Inferior parietal cortex (tissue), 1 donor: ENCODE measurements around the gene SPPL2B.

Experiments used
- DNase-seq: peaks from one replicate; pipeline ENCODE4 v3.0.0-alpha.2; 2016; ENCODE audit errors: extremely low spot score

The SPPL2B gene

DNA sequence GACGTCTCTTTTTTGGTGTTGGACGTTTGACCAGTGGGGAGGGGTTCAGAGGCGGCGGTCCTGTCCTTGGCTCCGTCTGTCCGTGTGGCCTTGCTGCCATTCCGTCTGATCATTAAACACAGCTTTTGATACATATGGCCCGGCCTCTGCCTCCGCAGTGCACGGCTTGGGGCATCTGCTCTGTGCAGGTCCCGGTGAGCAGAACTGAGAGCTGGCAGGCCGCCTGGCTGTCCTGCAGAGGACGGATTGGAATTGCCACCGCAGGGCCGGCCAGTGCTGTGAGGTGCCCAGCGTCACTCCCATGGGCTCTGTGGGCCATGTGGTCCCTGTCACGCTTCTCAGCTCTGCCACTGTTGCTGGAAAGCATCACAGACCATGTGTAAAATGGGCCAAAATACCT, 26.2 kb downstream of the SPPL2B start:
- DNase-seq: no peak

GRCh38 chr19:2355168-2356035, 26.9 kb downstream of the SPPL2B start:
- DNase-seq: no peak

GRCh38 chr19:2356036-2356646, 27.7 kb downstream of the SPPL2B start:
- DNase-seq: no peak

GRCh38 chr19:2357279-2358206, 29.1 kb downstream of the SPPL2B start:
- DNase-seq: no peak

- no peak for DNase-seq
Measured at GRCh38 chr19:2358548-2359173, 30.2 kb downstream of the SPPL2B start.

GRCh38 chr19:2359992-2360685, 31.7 kb downstream of the SPPL2B start, which contains the start of gene TMPRSS9:
Gene TMPRSS9 (plus strand): TSS chr19:2360265. CDS start chr19:2389786, 29,521 bp downstream.
- DNase-seq: no peak

DNA sequence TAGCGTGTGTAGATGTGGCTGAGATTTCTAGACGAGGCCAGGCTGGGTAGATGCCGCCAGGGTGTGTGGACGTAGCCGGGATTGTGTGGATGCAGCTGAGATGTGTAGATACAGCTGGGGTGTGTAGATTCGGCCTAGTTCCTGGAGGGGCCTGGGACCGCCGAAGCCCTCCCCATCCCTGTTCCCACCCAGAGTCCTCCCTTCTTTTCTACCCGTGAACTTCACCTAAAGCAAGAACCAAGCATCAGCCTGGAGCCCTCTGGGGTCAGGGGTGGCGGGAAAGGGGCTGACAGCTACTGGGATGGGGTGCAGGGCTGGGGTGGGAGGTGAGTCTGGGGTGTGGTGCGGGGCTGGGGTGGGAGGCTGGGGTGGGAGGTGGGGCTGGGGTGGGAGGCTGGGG, 32.3 kb downstream of the SPPL2B start:
- no peak for DNase-seq

DNA sequence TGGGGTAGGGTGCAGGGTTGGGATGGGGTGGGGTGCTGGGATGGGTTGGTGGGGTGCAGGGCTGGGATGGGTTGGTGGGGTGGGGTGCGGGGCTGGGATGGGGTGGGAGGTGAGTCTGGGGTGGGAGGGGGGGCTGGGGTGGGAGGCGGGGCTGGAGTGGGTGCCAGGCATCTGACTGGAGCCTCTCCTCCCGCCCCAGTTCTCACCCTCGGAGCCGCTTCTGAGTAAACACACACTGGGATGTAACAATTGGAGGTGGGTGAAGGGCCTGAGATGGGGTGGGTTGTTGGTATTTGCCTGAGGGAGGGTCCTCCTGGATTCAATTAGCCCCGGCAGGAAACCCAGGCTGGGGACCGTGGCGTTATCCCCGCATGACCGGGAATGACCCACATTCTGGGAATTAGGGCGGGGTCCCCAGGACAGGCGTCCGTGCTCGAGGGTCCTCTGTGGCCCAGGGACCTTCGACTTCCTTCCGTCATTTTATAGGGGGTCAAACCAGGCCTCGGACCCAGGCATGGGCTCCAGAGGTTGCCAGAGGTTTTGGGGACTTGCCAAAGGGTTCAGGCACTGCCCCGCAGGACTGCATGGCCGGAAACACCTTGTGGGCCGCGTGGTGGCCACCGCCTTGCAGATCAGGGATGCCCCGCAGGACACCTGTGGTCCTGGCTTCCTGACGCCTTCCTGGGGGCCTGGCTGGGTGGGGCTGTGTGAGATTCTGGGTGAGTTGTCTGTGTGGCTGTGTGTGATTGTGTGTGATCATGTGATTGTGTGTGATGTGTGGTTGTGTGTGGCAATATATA, 33.0 kb downstream of the SPPL2B start:
- no peak for DNase-seq

DNA sequence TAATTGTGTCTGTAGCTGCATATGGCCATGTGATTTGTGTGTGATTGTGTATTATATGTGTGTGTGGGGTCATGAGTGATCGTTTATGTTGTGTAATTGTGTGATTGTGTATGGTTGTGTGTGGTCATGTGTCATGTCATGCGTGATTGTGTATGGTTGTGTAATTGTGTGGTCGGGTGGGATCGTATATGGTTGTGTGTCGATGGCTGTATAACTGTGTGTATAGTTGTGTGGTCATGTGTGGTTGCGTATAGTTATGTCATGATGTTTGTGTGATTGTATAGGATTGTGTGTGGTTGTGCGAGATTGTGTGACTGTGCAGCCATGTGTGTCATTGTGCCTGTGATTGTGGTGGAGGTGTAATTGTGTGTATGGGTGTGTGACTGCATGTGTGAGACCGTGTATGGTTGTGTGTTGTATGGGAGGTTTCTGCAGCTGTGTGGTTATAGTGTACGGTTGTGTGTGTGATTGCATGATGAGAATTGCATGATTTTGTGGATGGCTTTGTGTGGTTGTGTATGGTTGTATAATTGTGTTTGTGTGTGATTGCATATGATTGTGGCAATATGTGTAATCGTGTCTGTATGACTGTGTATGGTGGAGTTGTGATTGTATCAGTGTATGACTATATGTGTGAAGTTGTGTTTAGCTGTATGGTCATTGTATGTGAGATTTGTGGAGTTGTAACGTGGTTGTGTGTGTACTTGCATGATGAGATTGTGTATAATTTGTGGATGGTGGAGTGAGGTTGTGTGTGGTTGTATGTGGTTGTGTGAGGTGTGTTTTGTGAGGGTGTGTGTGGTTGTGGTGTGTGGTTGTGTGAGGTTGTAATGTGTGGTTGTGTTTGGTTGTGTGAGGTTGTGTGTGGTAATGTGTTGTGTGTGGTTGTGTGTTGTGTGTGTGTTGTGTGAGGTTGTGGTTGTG, 33.8 kb downstream of the SPPL2B start:
- no peak for DNase-seq

GRCh38 chr19:2362970-2363300, 34.5 kb downstream of the SPPL2B start:
- DNase-seq: no peak

- no peak for DNase-seq
Measured at GRCh38 chr19:2363419-2363818, 34.9 kb downstream of the SPPL2B start.

GRCh38 chr19:2365201-2365970, 36.9 kb downstream of the SPPL2B start:
- DNase-seq: no peak

DNA sequence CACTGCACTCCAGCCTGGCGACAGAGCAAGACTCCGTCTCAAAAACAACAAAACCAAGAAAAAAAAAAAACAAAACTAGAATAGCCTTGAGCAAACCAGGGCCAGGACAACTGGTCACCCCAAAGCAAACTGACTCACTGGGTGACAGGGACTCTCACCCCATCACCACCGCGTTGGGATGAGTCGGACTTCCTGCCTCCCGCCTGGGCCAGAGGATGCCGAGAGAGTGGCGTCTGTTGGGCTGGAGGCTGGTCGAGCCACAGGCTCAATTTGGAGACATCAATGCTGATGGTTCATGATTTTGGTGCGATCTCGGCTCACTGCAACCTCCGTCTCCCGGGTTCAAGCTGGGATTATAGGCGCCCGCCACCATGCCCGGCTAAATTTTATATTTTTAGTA, 43.2 kb downstream of the SPPL2B start:
- no peak for DNase-seq

DNA sequence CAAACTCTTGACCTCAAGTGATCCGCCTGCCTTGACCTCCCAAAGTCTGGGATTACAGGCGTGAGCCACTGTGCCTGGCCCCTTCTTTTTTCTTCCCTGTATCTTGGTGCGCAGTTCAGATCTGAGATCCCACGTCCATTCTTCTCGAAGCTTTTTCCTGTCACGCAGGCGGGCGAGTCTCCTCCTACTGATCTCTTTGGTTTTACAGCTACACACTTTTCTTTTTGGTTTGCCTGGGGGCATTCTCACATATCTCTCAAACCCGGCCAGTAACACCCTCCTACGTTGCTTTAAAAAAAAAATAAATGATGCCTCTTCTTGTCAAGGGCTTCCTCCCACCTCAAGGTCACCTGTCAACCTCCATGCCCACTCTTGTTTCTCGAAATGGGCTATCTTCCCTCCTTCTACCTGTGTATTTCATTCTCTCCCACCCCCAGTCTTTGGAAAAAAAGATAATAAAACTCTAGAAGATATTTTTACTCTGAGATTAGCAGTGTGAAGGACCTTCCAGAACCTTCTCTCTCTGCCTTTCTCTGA, 43.7 kb downstream of the SPPL2B start:
- no peak for DNase-seq

- DNase-seq: no peak
Measured at GRCh38 chr19:2374808-2375207, 46.3 kb downstream of the SPPL2B start.

DNA sequence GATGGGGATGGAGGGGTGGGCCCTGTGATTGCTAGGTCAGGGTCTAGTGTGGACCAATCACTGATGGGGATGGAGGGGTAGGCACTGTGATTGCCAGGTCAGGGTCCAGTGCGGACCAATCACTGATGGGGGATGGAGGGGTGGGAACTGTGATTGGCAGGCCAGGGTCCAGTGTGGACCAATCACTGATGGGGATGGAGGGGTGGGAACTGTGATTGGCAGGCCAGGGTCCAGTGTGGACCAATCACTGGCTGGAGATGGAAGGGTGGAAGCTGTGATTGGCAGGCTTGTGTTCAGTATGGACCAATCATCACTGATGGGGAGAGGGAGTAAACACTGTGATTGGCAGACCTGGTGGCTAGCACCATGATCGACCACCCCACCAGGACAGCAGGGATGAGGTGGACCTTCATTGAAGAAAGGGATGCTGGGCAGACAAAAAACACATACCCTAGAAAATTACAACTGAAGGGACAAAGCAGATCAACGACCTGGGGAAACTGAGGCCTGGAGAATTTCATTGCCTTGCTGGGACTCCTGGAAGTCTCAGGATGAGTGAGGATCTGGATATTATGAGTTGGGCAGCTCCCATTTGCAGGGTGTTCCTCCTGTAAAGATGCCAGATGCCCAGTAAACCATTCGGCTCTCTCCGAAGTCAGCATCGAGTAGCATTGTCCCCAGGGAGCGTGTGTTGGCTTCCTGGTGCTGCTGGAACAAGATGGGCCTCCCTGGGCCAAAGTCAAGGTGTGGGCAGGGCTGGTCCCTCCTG, 47.1 kb downstream of the SPPL2B start:
- DNase-seq: no peak

DNA sequence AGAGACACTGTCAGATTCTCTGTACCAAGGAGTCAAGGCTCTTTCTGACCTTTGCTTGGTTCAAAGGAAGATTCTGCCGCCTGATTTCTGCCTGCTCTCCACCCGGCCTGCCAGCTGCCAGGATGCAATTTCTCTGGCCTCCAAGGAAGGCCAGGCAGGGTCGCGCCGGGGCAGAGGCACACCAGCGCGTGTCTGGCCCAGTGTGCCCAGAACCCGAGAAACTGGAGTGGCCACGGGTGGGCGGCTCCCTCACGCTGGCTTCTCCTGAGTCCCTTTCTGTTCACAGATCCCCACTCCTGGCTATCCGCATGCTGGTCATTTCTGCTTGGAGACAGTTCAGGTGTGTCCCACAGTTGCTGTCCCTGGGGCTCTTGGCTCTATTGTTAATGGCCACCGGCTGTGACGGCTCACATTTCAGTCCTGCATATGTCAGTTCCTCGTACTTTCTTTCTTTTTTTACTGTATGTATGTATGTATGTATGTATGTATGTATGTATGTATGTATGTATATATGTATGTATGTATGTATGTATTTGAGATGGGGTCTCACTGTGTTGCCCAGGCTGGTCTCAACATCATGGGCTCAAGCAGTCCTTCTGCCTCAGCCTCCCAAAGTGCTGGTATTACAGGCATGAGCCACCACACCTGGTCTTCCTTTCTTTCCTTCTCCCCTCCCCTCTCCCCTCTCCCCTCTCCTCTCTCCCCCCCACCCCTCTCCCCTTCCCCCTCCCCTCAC, 48.5 kb downstream of the SPPL2B start:
- DNase-seq: no peak
